Peyer's patch (tissue), 4 donors: ENCODE results near the gene PPP5C. TPM values are rescaled to one million over a fixed set of nuclear protein-coding genes. Genes with fewer than 3 reads are reported as not detected.
A peak's percentile ranks its signal among the peaks of the same experiment; 100 is the strongest.
"Not testable (repeated sequence)": the region's sequence is repeated elsewhere in the genome, so short reads cannot be mapped to it uniquely, and the experiment has no call there.

Experiments
- DNase-seq, 3 donors: peaks; one replicate each; pipeline ENCODE4 v3.0.0-alpha.2; 2017 to 2019
- H3K27ac ChIP-seq, 4 donors: fragments of 200-600 bp; sonication (generic); one replicate each; pipeline ENCODE4 v1.5.1; 2016 to 2019
- H3K27me3 ChIP-seq, 2 donors: fragments of 200-600 bp; sonication (generic); one replicate each; pipeline ENCODE4 v1.5.1; 2019
- H3K36me3 ChIP-seq, 3 donors: fragments of 200-600 bp; sonication (generic); one replicate each; pipeline ENCODE4 v1.5.1; 2016 to 2019
- H3K4me1 ChIP-seq, 4 donors: fragments of 200-600 bp; sonication (generic); one replicate each; pipeline ENCODE4 v1.5.1; 2016 to 2019
- H3K4me3 ChIP-seq, 4 donors: fragments of 200-600 bp; sonication (generic); 1 replicate in 3 of 4; 2 replicates in 1 of 4; pipeline ENCODE4 v1.5.1; 2016 to 2019; ENCODE audit warnings: mild to moderate bottlenecking in 1 of 4
- H3K9me3 ChIP-seq, 4 donors: fragments of 200-600 bp; sonication (generic); one replicate each; pipeline ENCODE4 v1.5.1; 2016 to 2019; ENCODE audit warnings: mild to moderate bottlenecking in 1 of 4
- CTCF ChIP-seq, 6 experiments: fragments of 450-650 bp in 4 of 6; fragments of 200-600 bp in 2 of 6; sonication (generic) in 1 of 6; IDR thresholded peaks; one replicate each; pipeline ENCODE4 v1.5.1; 2017 to 2019; ENCODE audit warnings: antibody characterized with exemption in 6 of 6, mild to moderate bottlenecking in 3 of 6, moderate library complexity in 1 of 6
- POLR2A ChIP-seq, 2 donors: fragments of 450-650 bp; IDR thresholded peaks; one replicate each; pipeline ENCODE4 v1.5.1; 2017; ENCODE audit warnings: antibody characterized with exemption in 2 of 2, mild to moderate bottlenecking in 2 of 2, moderate library complexity in 2 of 2
- total RNA-seq, 4 donors: library from RNA; depleted of rRNA; stranded (reverse); fragments of >200 nt; gene quantifications; one replicate each; pipeline ENCODE4 v1.1.0, GENCODE V29; 2016

The PPP5C gene
- total RNA-seq, 4 donors from 2014 or later = 68.8 to 214 (median 129) TPM

GRCh38 chr19:46393456-46394401 lies 46.8 kb downstream of the PPP5C start:
- Histone ChIP-seq H3K36me3 (peaks cover 0 to 28% (median 0%) of the 10 kb centered on the region in 3 donors), H3K27me3 (no peaks in the 10 kb centered on the region), H3K27ac (no peak overlapping the region), H3K4me1 (no peaks in the 10 kb centered on the region), H3K9me3 (no peaks in the 10 kb centered on the region), H3K4me3 (no peak overlapping the region)
- DNase-seq = no peak
- TF ChIP-seq CTCF (IDR thresholded peaks at IDR 0.05) = no peak
- no peak for TF ChIP-seq POLR2A (IDR thresholded peaks at IDR 0.05)

DNA sequence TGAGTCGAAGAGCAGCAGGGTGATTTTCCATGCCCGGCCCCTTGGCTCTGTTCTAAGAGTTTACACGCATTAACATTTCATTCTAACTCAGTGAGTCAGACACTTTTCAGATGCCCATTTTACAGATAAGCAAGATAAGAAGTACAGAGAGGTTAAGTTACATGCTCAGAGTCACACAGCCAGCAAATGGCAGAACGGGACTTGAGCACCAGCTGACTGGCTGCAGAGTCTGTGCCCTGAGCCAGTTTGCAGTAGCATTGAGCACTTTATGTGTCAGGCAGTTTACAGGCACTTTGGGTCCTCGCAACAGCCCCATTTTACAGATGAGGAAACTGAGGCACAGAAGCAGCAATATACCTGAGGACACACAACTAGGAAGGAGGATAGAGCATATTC lies 47.5 kb downstream of the PPP5C start:
- Histone ChIP-seq H3K27ac (no peak overlapping the region), H3K4me3 (no peak overlapping the region), H3K4me1 (no peaks in the 10 kb centered on the region)

GRCh38 chr19:46397801-46398479 lies 51.1 kb downstream of the PPP5C start:
- not testable (repeated sequence) for H3K27ac ChIP-seq, H3K27me3 ChIP-seq, H3K4me1 ChIP-seq, H3K4me3 ChIP-seq, H3K36me3 ChIP-seq, H3K9me3 ChIP-seq
- DNase-seq = peak in 1 of 3 donors; percentile 3

More for the DNA sequence above, 47.5 kb downstream of the PPP5C start:
- TF ChIP-seq CTCF (IDR thresholded peaks at IDR 0.05) (no peak), POLR2A (IDR thresholded peaks at IDR 0.05) (no peak)
- Histone ChIP-seq H3K9me3 (no peaks in the 10 kb centered on the region), H3K27me3 (no peaks in the 10 kb centered on the region), H3K36me3 (peaks cover 0 to 21% (median 0%) of the 10 kb centered on the region in 3 donors)
- no peak for DNase-seq

- no peak for DNase-seq
- H3K36me3 ChIP-seq = no peaks in the 10 kb centered on the region
- H3K27me3 ChIP-seq = no peaks in the 10 kb centered on the region
- H3K4me1 ChIP-seq = peaks cover 0 to 20% (median 0%) of the 10 kb centered on the region in 4 donors
- TF ChIP-seq POLR2A (IDR thresholded peaks at IDR 0.05) = no peak
- no peak for TF ChIP-seq CTCF (IDR thresholded peaks at IDR 0.05)
- H3K9me3 ChIP-seq = no peaks in the 10 kb centered on the region
- H3K27ac ChIP-seq = no peak overlapping the region
- H3K4me3 ChIP-seq = no peak overlapping the region
Observed at GRCh38 chr19:46402725-46403124, 55.8 kb downstream of the PPP5C start.

DNA sequence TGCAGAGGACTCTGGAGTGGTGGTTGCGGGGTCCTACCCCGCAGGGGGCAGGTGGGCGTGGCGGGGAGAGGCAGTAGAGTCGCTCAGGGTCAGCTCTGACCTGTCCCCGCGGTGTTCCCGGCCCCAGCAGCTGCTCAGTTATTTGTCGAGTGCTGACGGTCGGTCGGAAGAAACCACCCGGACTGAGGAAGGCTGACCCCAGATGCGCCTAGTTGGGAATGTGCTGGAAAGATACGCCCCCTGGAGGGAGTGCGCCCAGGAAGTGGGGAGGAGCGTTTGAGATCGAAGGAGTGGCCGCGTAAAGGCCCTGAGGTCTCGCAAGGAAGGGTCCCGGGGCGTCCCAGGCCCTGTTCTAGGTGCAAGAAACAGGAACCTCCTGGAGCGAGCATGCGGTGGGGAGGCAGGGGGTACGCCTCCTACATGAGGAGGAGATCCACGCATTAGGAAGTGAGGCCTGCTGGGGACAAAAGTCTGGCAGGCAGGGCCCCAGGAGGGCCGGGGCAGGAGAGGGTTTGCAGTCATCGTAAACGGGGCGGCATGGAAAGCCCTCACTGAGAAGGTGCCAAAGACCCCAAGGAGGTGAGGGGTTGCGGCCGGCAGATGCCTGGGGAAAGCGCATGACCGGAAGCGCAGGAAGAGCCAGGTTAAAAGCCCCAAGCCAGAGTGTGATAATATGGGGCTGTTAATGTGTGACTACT lies 57.3 kb downstream of the PPP5C start:
- peak in 2 of 3 donors; percentile 58 to 73 for DNase-seq
- TF ChIP-seq CTCF (IDR thresholded peaks at IDR 0.05) (peak in 3 of 6 experiments; percentile 5 to 25 (median 7)), POLR2A (IDR thresholded peaks at IDR 0.05) (no peak)
- H3K4me3 ChIP-seq = peak overlapping the region; percentile 18 to 64 (median 42)
- H3K9me3 ChIP-seq = no peaks in the 10 kb centered on the region
- peaks cover 0 to 29% (median 0%) of the 10 kb centered on the region in 4 donors for H3K4me1 ChIP-seq
- H3K27ac ChIP-seq = peak overlapping the region in 3 of 4 donors; percentile 40 to 60 (median 59)
- H3K36me3 ChIP-seq = no peaks in the 10 kb centered on the region
- H3K27me3 ChIP-seq = peaks cover 0 to 4% of the 10 kb centered on the region in 2 donors
